Measurements from ENCODE around the gene PUM2. TPM values are rescaled to one million over a fixed set of nuclear protein-coding genes. Genes with fewer than 3 reads are reported as not detected.
"Not testable (repeated sequence)": the region's sequence is repeated elsewhere in the genome, so short reads cannot be mapped to it uniquely, and the experiment has no call there.

Gene PUM2
- total RNA-seq, 1 donor from 2014 or later = 177 TPM

- DNase-seq = no peak
Measured at GRCh38 chr2:20288642-20289340, 61.9 kb downstream of the PUM2 start.

DNA sequence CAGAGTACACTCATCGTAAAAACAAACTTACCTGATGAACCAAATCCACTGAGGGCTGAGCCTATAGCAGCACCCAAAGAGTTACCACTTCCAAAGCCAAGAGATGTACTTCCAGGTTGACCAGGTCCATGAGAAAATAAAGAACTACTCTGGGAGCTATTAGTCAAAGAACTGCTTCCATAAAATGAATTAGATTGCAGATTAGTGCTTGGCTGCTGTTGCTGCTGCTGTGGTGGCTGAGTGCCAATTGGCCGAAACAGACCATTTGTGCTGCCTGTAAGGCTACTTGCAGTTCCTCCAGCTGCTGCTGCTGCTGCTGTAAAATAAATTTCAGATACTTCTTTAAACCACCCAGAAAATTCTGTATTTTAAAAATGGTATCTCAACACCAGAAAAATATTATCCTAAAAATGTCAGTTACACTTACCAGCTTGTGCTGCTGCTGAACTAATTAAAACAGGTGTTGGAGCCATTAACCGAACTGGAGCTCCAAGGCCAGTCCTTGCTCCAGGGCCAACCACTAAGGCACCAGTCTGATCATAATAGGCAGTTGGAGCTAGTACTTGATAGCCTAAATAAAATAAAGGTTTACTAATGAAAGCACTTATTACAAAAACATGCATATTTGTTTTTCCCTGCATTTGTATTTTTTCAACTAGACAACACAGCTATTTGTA lies 67.6 kb downstream of the PUM2 start:
- peak; percentile 19 for DNase-seq

DNA sequence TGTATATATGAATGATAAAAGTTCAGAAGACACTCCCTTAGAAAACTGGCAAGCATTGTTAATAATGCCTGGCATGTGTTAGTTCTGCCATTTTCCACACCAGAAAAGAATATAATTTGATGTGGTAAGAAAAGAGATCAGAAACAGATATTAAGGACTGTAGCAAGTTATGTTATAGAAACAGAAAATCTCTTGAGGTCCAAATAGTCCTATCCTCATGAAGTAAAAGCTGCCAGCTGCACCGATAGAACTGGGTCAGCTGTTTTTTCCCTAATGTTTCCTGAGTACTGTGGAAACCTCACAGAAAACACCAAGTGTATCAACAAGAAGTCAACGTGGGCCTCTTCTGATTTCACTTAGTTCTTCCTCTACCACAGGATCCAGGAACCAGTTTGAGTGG lies 68.8 kb downstream of the PUM2 start:
- DNase-seq = no peak

- no peak for DNase-seq
Measured at GRCh38 chr2:20273042-20273441, 77.6 kb downstream of the PUM2 start.

- not testable (repeated sequence) for DNase-seq
Measured at GRCh38 chr2:20268317-20268716, 82.3 kb downstream of the PUM2 start.

DNA sequence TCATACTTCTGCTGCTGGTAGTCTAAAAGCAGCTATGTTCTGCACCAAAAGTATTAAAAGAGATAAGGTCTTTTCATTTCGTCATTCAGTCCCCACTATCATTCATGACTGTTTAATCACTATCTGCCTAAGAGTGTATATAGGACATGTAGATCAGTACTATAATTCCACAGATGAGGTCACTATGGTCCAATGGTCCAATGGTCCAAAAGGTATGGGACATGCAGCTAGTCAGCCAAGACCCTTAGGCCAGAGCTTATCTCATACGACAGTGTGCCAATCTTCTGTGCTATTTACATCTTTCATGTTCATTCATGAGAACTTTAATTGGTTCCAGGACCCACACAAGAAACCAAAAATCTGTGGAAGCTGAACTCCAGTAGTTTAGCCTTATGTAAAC lies 83.1 kb downstream of the PUM2 start:
- no peak for DNase-seq

GRCh38 chr2:20264629-20265028 lies 86.0 kb downstream of the PUM2 start:
- no peak for DNase-seq

GRCh38 chr2:20257411-20257810 lies 93.2 kb downstream of the PUM2 start:
- no peak for DNase-seq

DNA sequence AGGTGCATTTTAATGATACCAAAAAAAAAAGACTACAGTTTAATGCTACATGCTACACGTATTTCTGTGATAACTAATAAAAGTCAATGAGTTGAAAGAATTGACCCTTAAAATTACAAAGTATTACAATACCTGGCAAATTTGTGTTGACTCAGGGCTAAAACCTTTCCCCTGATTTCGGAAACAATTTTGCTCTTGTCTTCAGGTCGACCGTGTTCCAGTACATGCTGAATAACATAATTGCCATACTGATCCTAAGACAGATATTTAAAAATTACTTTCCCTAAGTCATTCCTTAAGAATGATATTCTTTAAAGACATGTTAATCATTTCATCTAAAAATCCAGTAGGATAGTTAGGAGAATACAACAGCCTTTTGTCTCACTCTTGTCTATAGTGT lies 95.9 kb downstream of the PUM2 start:
- no peak for DNase-seq

DNA sequence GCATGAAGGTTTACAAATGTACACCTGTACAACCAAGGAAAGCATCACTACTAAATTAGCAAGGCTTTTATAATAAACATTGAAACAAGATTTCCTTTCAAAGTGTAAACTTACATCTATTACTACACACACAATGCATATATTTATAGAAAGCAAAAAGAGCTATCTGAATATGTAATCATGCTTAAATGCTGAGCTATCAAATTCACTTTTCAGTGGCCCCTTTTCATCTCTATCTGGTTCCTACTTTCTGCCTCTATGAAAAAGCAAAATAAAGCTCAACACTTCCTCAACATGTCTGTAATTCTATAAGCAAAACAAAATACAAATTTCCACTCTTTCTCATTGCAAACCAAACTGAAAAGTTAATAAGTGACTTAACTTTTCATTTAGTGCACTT lies 100.2 kb downstream of the PUM2 start:
- no peak for DNase-seq

GRCh38 chr2:20249170-20249569 lies 101.5 kb downstream of the PUM2 start:
- no peak for DNase-seq

DNA sequence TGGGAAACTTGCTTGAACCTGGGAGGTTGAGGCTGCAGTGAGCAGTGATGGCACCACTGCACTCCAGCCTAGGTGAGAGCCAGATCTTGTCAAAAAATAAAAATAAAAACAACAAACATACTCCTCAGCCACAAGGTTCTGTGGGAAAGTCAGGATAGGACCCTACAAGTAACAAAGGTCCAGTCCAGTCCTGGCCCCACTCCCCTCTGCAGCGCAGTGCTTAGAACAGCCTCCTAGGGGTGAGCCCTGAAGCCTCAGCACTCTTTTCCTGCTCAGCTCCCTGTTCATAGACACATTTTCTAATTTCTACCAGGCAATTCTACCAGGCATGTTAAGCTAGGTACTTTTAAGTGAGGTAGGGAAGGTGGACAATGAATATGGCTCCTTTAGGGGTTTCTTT lies 103.6 kb downstream of the PUM2 start:
- DNase-seq = no peak

DNA sequence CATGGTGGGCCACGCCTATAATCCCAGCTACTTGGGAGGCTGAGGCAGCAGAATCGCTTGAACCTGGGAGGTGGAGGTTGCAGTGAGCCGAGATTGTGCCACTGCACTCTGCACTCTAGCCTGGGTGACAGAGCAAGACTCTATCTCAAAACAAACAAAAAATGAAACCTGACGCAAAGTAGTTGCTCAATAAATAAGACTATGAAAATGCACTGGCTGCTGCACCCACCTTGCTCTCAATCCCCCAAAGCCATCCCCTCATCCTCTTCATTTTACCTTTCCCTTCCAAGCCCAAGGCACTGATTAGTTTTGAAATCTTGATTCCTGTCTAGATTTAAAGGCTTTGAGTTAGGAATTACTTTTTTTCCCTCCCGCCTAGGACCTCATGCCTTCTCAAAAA lies 107.0 kb downstream of the PUM2 start:
- DNase-seq = not testable (repeated sequence)

DNA sequence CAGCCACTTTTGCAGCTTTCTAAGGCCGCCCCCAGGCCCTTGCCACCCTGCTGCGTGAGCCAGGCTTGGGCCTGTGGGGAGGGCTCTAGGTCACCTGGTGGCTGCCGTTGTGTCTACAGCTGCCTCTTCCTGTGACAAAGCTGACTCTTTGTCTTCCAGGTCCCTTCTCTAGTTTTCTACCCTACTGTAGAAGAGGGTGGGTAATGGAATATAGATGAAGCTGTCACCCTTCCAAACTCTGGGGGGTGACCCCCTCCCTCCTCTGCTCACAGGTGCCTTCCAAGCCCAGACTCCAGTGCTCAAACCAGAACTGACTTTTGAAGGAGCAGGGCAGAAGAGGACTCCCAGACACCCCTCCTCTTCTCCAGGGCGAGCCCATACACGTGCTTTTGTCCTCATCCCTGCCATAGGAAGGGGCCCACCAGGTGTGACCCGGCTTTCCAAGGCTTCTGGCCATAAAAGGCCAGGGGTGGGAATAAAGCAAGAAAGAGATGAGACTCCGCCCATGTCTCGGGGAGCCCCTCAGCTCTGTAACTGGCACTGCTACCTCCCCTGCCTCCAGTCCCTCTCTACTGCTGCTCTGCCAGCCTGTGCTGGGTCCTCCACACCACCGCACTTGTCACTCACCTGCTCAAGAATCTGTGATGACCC lies 107.8 kb downstream of the PUM2 start:
- no peak for DNase-seq

DNA sequence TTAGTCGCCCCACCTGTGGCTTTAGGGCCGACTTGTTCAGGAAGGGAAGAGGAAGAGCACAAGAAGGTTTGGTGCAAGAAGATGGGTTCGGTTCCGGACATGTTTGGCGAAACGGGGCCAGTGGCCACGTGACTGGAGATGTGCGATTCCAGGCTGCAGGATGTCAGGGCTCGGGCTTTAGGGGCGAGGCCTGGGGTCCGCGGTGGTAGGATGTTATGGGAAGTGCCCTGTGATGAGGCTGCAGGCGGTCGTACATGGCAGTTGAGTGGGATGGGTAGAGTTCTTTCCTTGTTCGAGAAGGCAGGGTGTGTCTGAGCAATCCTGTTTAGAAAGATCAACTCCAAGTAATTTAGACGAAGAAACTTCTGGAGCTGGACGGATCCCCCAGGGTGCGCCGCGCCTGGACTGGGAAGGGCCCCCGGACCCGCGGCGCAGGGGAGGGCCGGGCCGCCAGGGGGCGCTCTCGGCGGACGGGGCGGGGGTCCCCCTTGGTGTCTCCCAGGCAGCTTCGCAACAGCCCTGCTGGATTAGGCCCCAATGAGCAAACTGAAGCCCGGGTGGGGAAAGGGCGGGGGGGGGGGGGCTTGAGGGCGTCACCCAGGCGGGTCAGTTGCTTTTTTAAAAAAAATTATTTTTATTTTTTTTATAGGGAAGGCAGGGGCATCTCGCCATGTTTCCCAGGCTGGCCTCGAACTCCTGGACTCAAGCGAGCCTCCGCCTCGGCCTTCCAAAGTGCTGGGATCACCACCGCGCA lies 108.5 kb downstream of the PUM2 start:
- no peak for DNase-seq

DNA sequence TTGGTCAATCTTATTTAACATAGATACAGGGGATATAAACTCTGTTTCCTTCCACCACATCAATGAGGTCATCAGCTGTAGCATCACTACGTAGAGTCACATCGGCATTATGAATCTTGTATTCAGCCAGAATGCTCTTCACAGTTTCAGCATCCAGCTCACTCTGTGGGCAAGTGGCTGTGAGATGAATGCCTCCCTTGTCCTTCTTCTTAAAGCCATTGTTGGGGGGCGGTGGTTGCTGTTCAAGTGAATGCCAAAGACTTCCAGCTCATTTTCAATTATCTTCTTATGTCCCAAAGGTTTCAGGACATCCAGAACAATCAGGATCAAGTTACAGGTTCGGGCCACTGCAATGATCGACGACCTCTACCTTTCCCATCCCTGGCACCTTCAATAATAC lies 110.4 kb downstream of the PUM2 start:
- not testable (repeated sequence) for DNase-seq

- DNase-seq = no peak
Measured at GRCh38 chr2:20236496-20236895, 114.1 kb downstream of the PUM2 start.

- DNase-seq = no peak
Measured at GRCh38 chr2:20235655-20236305, 114.9 kb downstream of the PUM2 start.

GRCh38 chr2:20234597-20234996 lies 116.0 kb downstream of the PUM2 start:
- DNase-seq = not testable (repeated sequence)

GRCh38 chr2:20232837-20233207 lies 117.8 kb downstream of the PUM2 start:
- no peak for DNase-seq

DNA sequence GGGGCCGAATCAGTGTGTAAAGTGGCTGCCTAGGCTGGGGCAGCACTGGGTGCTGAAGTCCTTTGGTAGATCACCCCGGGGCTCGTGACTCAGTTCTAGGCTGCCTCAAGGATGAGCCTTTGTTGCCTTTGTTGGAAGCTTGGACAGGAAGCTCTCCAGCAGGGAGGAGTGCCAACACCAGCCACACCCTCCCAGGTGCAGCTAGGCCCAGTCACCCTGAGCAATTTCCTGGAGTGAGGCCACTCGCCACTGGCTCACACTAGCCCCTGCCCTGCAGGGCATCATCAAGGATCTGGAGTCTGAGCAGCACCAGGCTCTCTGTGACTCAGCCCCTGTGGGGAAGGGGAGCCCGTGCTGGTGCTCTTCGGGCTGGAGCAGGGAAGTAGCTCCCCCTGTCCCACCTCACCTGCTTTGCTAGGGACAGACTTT lies 119.0 kb downstream of the PUM2 start:
- DNase-seq = no peak

DNA sequence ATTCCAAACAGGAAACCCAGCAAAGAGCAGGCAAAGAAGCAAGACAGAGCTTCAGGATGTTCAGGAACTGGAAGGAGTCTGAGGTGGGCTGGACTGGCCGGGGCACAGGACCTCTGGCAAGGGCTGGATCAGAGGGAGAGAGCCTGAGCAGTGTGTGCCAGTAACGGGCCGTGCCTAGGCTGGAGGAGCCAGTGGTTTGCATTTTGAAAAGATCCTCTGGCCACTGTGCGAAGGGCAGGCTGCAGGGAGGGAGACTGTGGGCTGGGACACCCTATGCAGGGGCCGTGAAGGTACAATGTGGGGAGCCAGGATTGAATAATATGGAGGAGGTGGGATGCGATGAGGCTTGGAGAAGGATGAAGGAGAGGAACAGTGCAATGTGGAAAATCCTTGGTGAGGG lies 119.5 kb downstream of the PUM2 start:
- no peak for DNase-seq

DNA sequence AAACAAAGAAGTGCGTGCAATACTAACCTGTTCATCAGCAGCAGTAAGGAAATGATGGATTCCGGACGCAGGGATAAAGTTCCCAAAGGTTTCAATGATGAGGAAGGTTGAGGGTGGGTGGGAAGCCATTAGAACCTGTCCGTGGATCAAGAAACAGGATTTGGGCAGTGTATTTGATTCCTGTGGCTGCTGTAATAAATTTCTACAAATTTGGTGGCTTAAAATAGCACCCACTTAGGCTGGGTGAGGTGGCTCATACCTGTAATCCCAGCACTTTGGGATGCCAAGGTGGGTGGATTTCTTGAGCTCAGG lies 120.6 kb downstream of the PUM2 start:
- no peak for DNase-seq

Measured in occipital lobe (tissue), 2 donors.